NB4 (cell line): ENCODE results near the gene GLCE.

Experiments
- MYC ChIP-seq: IDR thresholded peaks from 2 replicates; pipeline ENCODE4 v1.6.1; 2011; ENCODE audit warnings: low read depth, low read length
- TF ChIP-seq, protein P1 (sequence below): IDR thresholded peaks from one replicate; pipeline ENCODE4 v1.5.1; 2012; ENCODE audit warnings: low read depth, low read length

DNA sequence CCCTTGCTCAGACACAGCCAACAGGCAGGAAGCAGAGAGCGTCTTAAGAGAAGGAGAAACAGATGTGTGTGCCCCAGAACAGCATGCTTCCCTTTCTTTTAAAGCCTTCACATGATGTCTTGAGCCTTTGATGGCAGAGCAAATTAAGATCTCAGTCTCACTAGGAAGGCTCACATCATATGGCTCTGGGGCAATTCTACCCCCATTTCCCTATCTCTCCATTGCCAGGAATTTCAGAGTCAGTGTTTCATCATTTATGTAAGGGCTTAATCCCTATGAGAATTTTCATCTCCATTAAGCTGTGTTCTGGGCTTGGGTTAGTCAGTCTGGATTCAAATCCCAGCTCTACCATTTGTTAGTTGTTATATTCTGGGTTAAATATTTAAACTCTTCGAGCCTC is 41.4 kb upstream of the GLCE start:
- TF ChIP-seq, protein P1, sequence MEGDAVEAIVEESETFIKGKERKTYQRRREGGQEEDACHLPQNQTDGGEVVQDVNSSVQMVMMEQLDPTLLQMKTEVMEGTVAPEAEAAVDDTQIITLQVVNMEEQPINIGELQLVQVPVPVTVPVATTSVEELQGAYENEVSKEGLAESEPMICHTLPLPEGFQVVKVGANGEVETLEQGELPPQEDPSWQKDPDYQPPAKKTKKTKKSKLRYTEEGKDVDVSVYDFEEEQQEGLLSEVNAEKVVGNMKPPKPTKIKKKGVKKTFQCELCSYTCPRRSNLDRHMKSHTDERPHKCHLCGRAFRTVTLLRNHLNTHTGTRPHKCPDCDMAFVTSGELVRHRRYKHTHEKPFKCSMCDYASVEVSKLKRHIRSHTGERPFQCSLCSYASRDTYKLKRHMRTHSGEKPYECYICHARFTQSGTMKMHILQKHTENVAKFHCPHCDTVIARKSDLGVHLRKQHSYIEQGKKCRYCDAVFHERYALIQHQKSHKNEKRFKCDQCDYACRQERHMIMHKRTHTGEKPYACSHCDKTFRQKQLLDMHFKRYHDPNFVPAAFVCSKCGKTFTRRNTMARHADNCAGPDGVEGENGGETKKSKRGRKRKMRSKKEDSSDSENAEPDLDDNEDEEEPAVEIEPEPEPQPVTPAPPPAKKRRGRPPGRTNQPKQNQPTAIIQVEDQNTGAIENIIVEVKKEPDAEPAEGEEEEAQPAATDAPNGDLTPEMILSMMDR: no peak
- no peak for TF ChIP-seq MYC
